Suprapubic skin (tissue), 3 donors: ENCODE results near the gene GPBP1.

Source experiments
- CTCF ChIP-seq, 2 donors: fragments of 200-600 bp in 1 of 2; fragments of 450-650 bp in 1 of 2; sonication (generic) in 1 of 2; IDR thresholded peaks; one replicate each; pipeline ENCODE4 v1.5.1; 2016 to 2019; ENCODE audit warnings: antibody characterized with exemption in 2 of 2, mild to moderate bottlenecking in 1 of 2, moderate library complexity in 1 of 2
- POLR2A ChIP-seq, 2 donors: fragments of 450-650 bp; IDR thresholded peaks; one replicate each; pipeline ENCODE4 v1.6.1; 2017; ENCODE audit warnings: antibody characterized with exemption in 2 of 2, mild to moderate bottlenecking in 2 of 2, moderate library complexity in 2 of 2

GRCh38 chr5:57280853-57281252, 107.0 kb downstream of the GPBP1 start:
- TF ChIP-seq CTCF (IDR thresholded peaks at IDR 0.05) (no peak), POLR2A (IDR thresholded peaks at IDR 0.05) (no peak)
